MM.1S (cell line): ENCODE measurements around the gene S1PR5.

ENCODE experiments used
- DNase-seq: peaks from one replicate; pipeline ENCODE4 v3.0.0-alpha.2; 2015
- H2AFZ ChIP-seq: fragments of 300-600 bp; sonication (generic); 2 replicates; pipeline ENCODE4 v1.6.0; 2016; ENCODE audit warnings: antibody characterized with exemption, low read length
- H3F3A ChIP-seq: fragments of 300-600 bp; sonication (generic); 2 replicates; pipeline ENCODE4 v1.6.1; 2016; ENCODE audit warnings: mild to moderate bottlenecking, antibody characterized with exemption, low read length, moderate library complexity, mixed read lengths; ENCODE audit not compliant: insufficient read depth
- H3K27ac ChIP-seq: fragments of 300-600 bp; sonication (generic); 2 replicates; pipeline ENCODE4 v1.5.1; 2016; ENCODE audit warnings: mild to moderate bottlenecking, low read length
- H3K27me3 ChIP-seq: fragments of 300-600 bp; sonication (generic); replicated peaks from 2 replicates; pipeline ENCODE4 v1.6.0; 2016; ENCODE audit warnings: low read length; ENCODE audit not compliant: insufficient read depth
- H3K36me3 ChIP-seq: fragments of 300-600 bp; sonication (generic); replicated peaks from 2 replicates; pipeline ENCODE4 v1.6.1; 2016; ENCODE audit warnings: mild to moderate bottlenecking, low read length, mixed read lengths; ENCODE audit not compliant: insufficient read depth
- H3K4me1 ChIP-seq: fragments of 300-600 bp; sonication (generic); 2 replicates; pipeline ENCODE4 v1.6.1; 2016; ENCODE audit warnings: low read length, mixed read lengths
- H3K4me2 ChIP-seq: fragments of 300-600 bp; sonication (generic); 2 replicates; pipeline ENCODE4 v1.6.0; 2016; ENCODE audit warnings: low read depth, low read length
- H3K4me3 ChIP-seq: fragments of 300-600 bp; sonication (generic); 2 replicates; pipeline ENCODE4 v1.5.1; 2016; ENCODE audit warnings: low read length, mixed read lengths
- H3K79me2 ChIP-seq: fragments of 300-600 bp; sonication (generic); 2 replicates; pipeline ENCODE4 v1.6.1; 2016; ENCODE audit warnings: mixed run types, low read length, mixed read lengths
- H3K9ac ChIP-seq: fragments of 300-600 bp; sonication (generic); 2 replicates; pipeline ENCODE4 v1.6.1; 2016; ENCODE audit warnings: low read length, mixed read lengths
- H3K9me2 ChIP-seq: fragments of 300-600 bp; sonication (generic); replicated peaks from 2 replicates; pipeline ENCODE4 v1.6.1; 2016; ENCODE audit warnings: mild to moderate bottlenecking, low read length, mixed read lengths; ENCODE audit not compliant: insufficient read depth
- H3K9me3 ChIP-seq: fragments of 300-600 bp; sonication (generic); replicated peaks from 2 replicates; pipeline ENCODE4 v1.6.1; 2016; ENCODE audit warnings: mild to moderate bottlenecking, low read length, mixed read lengths; ENCODE audit not compliant: insufficient read depth
- H4K20me1 ChIP-seq: fragments of 300-600 bp; sonication (generic); 2 replicates; pipeline ENCODE4 v1.6.1; 2016; ENCODE audit warnings: mild to moderate bottlenecking, low read length, moderate library complexity, mixed read lengths; ENCODE audit not compliant: insufficient read depth
- CTCF ChIP-seq: fragments of 300-600 bp; sonication (generic); IDR thresholded peaks from 2 replicates; pipeline ENCODE4 v1.5.1; 2016; ENCODE audit warnings: antibody characterized with exemption, low read length, mixed read lengths
- EZH2 ChIP-seq: fragments of 300-600 bp; sonication (generic); optimal IDR thresholded peaks from 2 replicates; pipeline ENCODE3; 2017; ENCODE audit warnings: low read depth, mild to moderate bottlenecking, antibody characterized with exemption, low read length, mixed read lengths
- EZH2phosphoT487 ChIP-seq: fragments of 300-600 bp; sonication (generic); IDR thresholded peaks from 2 replicates; pipeline ENCODE4 v1.6.1; 2018; ENCODE audit warnings: antibody characterized with exemption, low read length

The S1PR5 gene

GRCh38 chr19:10549733-10550132, 32.5 kb upstream of the S1PR5 start:
- no peaks in the 10 kb centered on the region for H3K9me3 ChIP-seq
- H3K27me3 ChIP-seq = no peaks in the 10 kb centered on the region
- H3K9me2 ChIP-seq = no peaks in the 10 kb centered on the region
- peaks cover 26% of the 10 kb centered on the region for H3K79me2 ChIP-seq
- no peak overlapping the region for H3K4me3 ChIP-seq
- no peak for DNase-seq
- no peaks in the 10 kb centered on the region for H3K36me3 ChIP-seq
- H3K4me1 ChIP-seq = peaks cover 2% of the 10 kb centered on the region; the same call in 1 of the 2 replicates
- no peak overlapping the region for H3K9ac ChIP-seq
- H2AFZ ChIP-seq = no peak overlapping the region
- no peak overlapping the region for H3K27ac ChIP-seq
- no peaks in the 10 kb centered on the region for H4K20me1 ChIP-seq
- TF ChIP-seq CTCF = no peak
- TF ChIP-seq EZH2phosphoT487 = no peak
- no peak for TF ChIP-seq EZH2
- H3K4me2 ChIP-seq = no peak overlapping the region
- no peaks in the 10 kb centered on the region for H3F3A ChIP-seq

- H4K20me1 ChIP-seq = no peaks in the 10 kb centered on the region
- no peak overlapping the region for H2AFZ ChIP-seq
- no peaks in the 10 kb centered on the region for H3F3A ChIP-seq
- no peaks in the 10 kb centered on the region for H3K27me3 ChIP-seq
- no peak for DNase-seq
- H3K4me1 ChIP-seq = peaks cover 6% of the 10 kb centered on the region; the same call in 1 of the 2 replicates
- H3K4me2 ChIP-seq = no peak overlapping the region
- TF ChIP-seq EZH2phosphoT487 (no peak), EZH2 (no peak), CTCF (no peak)
- H3K79me2 ChIP-seq = peaks cover 35% of the 10 kb centered on the region
- H3K27ac ChIP-seq = no peak overlapping the region
- no peaks in the 10 kb centered on the region for H3K9me2 ChIP-seq
- no peak overlapping the region for H3K9ac ChIP-seq
- H3K9me3 ChIP-seq = no peaks in the 10 kb centered on the region
- H3K36me3 ChIP-seq = no peaks in the 10 kb centered on the region
- H3K4me3 ChIP-seq = no peak overlapping the region
Observed at GRCh38 chr19:10548746-10549276, 31.6 kb upstream of the S1PR5 start.

GRCh38 chr19:10546817-10547216, 29.6 kb upstream of the S1PR5 start:
- no peak overlapping the region for H3K4me3 ChIP-seq
- no peaks in the 10 kb centered on the region for H4K20me1 ChIP-seq
- peaks cover 10% of the 10 kb centered on the region for H3K4me1 ChIP-seq
- no peak overlapping the region for H3K9ac ChIP-seq
- H3K9me2 ChIP-seq = no peaks in the 10 kb centered on the region
- H3F3A ChIP-seq = no peaks in the 10 kb centered on the region
- peaks cover 36% of the 10 kb centered on the region for H3K79me2 ChIP-seq
- TF ChIP-seq CTCF = no peak
- no peak for TF ChIP-seq EZH2
- TF ChIP-seq EZH2phosphoT487 = no peak
- no peaks in the 10 kb centered on the region for H3K27me3 ChIP-seq
- no peak overlapping the region for H3K27ac ChIP-seq
- no peaks in the 10 kb centered on the region for H3K9me3 ChIP-seq
- no peak overlapping the region for H2AFZ ChIP-seq
- no peak overlapping the region for H3K4me2 ChIP-seq
- no peaks in the 10 kb centered on the region for H3K36me3 ChIP-seq
- no peak for DNase-seq
